PC-9 (cell line): ENCODE measurements around the gene GDPD3. TPM values are rescaled to one million over a fixed set of nuclear protein-coding genes. Genes with fewer than 3 reads are reported as not detected.

Experiments used
- BruUV-seq: library from RNA; stranded (reverse); fragments of 400-500 nt; replicated peaks from 2 replicates; lab custom pipeline; 2021; lab: Mats Ljungman, UMichigan
- CTCF ChIA-PET: fragments of 300-600 bp; sonication (Branson Sonifier 250); formaldehyde crosslinking; loops from one replicate; lab custom pipeline; 2022; ENCODE audit warnings: antibody characterized with exemption; lab: Charles Lee
- POLR2A ChIA-PET: fragments of 300-600 bp; sonication (Branson Sonifier 250); formaldehyde crosslinking; loops from one replicate; lab custom pipeline; 2022; ENCODE audit warnings: antibody characterized with exemption; ENCODE audit not compliant: unreplicated experiment; lab: Charles Lee
- DNase-seq, 2 experiments: peaks; one replicate each; pipeline versions ENCODE4 v3.0.0 to v3.0.0-alpha.2; 2015 to 2022; ENCODE audit warnings: mixed read lengths in 1 of 2
- H2AFZ ChIP-seq: fragments of 200-600 bp; sonication (generic); 2 replicates; pipeline ENCODE4 v1.8.1; 2017; ENCODE audit warnings: antibody characterized with exemption
- H3F3A ChIP-seq: fragments of 200-600 bp; sonication (generic); 2 replicates; pipeline ENCODE4 v1.8.1; 2017; ENCODE audit warnings: antibody characterized with exemption, mild to moderate bottlenecking, low read depth; ENCODE audit not compliant: insufficient read depth
- H3K27ac ChIP-seq: fragments of 200-600 bp; sonication (generic); 2 replicates; pipeline ENCODE4 v1.6.1; 2016; ENCODE audit warnings: mixed run types
- H3K27me3 ChIP-seq: fragments of 200-600 bp; sonication (generic); 2 replicates; pipeline ENCODE4 v1.6.1; 2016; ENCODE audit warnings: low read depth, mixed run types; ENCODE audit not compliant: insufficient read depth
- H3K36me3 ChIP-seq: fragments of 200-600 bp; sonication (generic); 2 replicates; pipeline ENCODE4 v1.6.1; 2016; ENCODE audit warnings: low read depth, mixed run types
- H3K4me1 ChIP-seq: fragments of 200-600 bp; sonication (generic); replicated peaks from 2 replicates; pipeline ENCODE4 v1.6.1; 2016; ENCODE audit warnings: mixed run types; ENCODE audit not compliant: insufficient read depth
- H3K4me2 ChIP-seq: fragments of 200-600 bp; sonication (generic); 2 replicates; pipeline ENCODE4 v1.6.1; 2017; ENCODE audit warnings: mixed run types
- H3K4me3 ChIP-seq: fragments of 200-600 bp; sonication (generic); 2 replicates; pipeline ENCODE4 v1.6.1; 2016; ENCODE audit warnings: mixed run types
- H3K79me2 ChIP-seq: fragments of 200-600 bp; sonication (generic); 2 replicates; pipeline ENCODE4 v1.6.1; 2017; ENCODE audit warnings: low read depth, mixed run types
- H3K9me2 ChIP-seq: fragments of 200-600 bp; sonication (generic); 2 replicates; pipeline ENCODE4 v1.8.1; 2017; ENCODE audit warnings: mild to moderate bottlenecking; ENCODE audit not compliant: insufficient read depth
- H3K9me3 ChIP-seq: fragments of 200-600 bp; sonication (generic); 2 replicates; pipeline ENCODE4 v1.8.1; 2016; ENCODE audit warnings: low read depth; ENCODE audit not compliant: insufficient read depth
- H4K20me1 ChIP-seq: fragments of 200-600 bp; sonication (generic); 2 replicates; pipeline ENCODE4 v1.8.1; 2017; ENCODE audit not compliant: insufficient read depth
- EZH2 ChIP-seq: fragments of 200-600 bp; sonication (generic); IDR thresholded peaks from 2 replicates; pipeline ENCODE4 v1.8.0; 2017; ENCODE audit warnings: antibody characterized with exemption, low read depth
- intact Hi-C: fragments of 100-400 bp; cut with micrococcal nuclease; formaldehyde crosslinking; loops from one replicate; pipeline ENCODE4 v1.10.0; 2022; ENCODE audit not compliant: unreplicated experiment
- total RNA-seq: library from RNA; stranded (reverse); gene quantifications from 2 replicates; pipeline ENCODE4 v1.2.3, GENCODE V29; 2021
- TF ChIP-seq, protein P1 (sequence below): fragments of 200-600 bp; sonication (generic); conservative IDR thresholded peaks from 2 replicates; pipeline ENCODE4 v1.6.1; 2017; ENCODE audit warnings: mixed run types, antibody characterized with exemption, mild to moderate bottlenecking, moderate library complexity

GDPD3 gene
- total RNA-seq, 1 experiment from 2014 or later: 27.5 TPM

DNA sequence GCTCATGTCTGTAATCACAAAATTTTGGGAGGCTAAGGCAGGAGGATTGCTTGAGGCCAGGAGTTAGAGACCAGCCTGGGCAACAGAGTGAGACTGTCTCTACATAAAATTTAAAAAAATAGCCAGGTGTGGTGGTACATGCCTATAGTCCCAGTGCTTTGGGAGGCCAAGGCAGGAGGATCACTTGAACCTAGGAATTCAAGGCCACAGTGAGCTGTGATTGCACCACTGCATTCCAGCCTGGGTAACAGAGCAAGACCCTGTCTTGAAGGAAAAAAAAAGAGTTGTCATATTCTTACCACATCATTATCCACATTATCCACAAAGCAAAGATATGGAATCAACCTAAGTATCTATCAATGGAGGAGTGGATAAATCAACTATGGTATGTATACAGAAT lies 30.7 kb upstream of the GDPD3 start:
- H3K9me2 ChIP-seq: no peaks in the 10 kb centered on the region
- H3K27ac ChIP-seq: no peak overlapping the region
- no peaks in the 10 kb centered on the region for H4K20me1 ChIP-seq
- no peaks in the 10 kb centered on the region for H3K27me3 ChIP-seq
- H3K79me2 ChIP-seq: no peaks in the 10 kb centered on the region
- POLR2A ChIA-PET: no interaction called here
- peaks cover 4% of the 10 kb centered on the region; the same call in 1 of the 2 replicates for H3K9me3 ChIP-seq
- H3F3A ChIP-seq: no peaks in the 10 kb centered on the region; the same call in 1 of the 2 replicates
- no peak overlapping the region for H3K4me2 ChIP-seq
- TF ChIP-seq EZH2: no peak
- TF ChIP-seq, protein P1, sequence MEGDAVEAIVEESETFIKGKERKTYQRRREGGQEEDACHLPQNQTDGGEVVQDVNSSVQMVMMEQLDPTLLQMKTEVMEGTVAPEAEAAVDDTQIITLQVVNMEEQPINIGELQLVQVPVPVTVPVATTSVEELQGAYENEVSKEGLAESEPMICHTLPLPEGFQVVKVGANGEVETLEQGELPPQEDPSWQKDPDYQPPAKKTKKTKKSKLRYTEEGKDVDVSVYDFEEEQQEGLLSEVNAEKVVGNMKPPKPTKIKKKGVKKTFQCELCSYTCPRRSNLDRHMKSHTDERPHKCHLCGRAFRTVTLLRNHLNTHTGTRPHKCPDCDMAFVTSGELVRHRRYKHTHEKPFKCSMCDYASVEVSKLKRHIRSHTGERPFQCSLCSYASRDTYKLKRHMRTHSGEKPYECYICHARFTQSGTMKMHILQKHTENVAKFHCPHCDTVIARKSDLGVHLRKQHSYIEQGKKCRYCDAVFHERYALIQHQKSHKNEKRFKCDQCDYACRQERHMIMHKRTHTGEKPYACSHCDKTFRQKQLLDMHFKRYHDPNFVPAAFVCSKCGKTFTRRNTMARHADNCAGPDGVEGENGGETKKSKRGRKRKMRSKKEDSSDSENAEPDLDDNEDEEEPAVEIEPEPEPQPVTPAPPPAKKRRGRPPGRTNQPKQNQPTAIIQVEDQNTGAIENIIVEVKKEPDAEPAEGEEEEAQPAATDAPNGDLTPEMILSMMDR: no peak
- H3K36me3 ChIP-seq: no peaks in the 10 kb centered on the region
- no peak overlapping the region for H2AFZ ChIP-seq
- no peak for DNase-seq
- no peak overlapping the region for H3K4me3 ChIP-seq
- BruUV-seq: no TSS peak
- no peaks in the 10 kb centered on the region for H3K4me1 ChIP-seq
- intact Hi-C loops: no loop called here
- CTCF ChIA-PET: interaction anchor here (0.7 kb wide), 1 partner anchor 30 kb away, joined by 3 read pairs; no protein-coding TSS in a partner anchor

DNA sequence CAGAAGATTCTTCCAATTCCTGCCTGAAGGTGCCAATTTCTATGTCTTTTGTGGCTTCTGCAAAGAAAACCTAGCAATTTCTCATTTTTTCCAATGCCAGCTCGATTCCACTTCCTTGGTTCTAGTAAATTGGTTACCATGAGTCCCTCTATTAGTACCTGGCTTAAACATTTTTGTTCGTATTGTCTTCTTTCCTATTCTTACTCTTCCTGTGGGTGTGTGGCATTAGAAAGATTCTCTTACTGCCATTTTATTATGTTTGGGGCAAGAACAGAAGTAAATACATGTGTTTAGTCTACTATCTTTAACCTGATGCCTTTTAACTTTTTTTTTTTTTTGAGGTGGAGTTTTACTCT lies 30.0 kb upstream of the GDPD3 start:
- no peaks in the 10 kb centered on the region for H4K20me1 ChIP-seq
- ChIA-PET CTCF (interaction anchor here (0.7 to 1.0 kb wide), 2 partner anchors 29 to 266 kb away, joined by 3 to 4 read pairs; no protein-coding TSS in a partner anchor), POLR2A (interaction anchor here (0.6 to 0.7 kb wide), 2 partner anchors 286 to 301 kb away, joined by 4 read pairs; partner anchors contain the start of gene DCTPP1)
- H3K27ac ChIP-seq: no peak overlapping the region
- DNase-seq: no peak
- H3K9me3 ChIP-seq: no peaks in the 10 kb centered on the region
- H3K4me3 ChIP-seq: no peak overlapping the region
- no peak for TF ChIP-seq EZH2
- TF ChIP-seq, protein P1: no peak
- no peaks in the 10 kb centered on the region for H3K9me2 ChIP-seq
- H3K4me2 ChIP-seq: no peak overlapping the region
- H3F3A ChIP-seq: no peaks in the 10 kb centered on the region; the same call in 1 of the 2 replicates
- no peaks in the 10 kb centered on the region for H3K36me3 ChIP-seq
- H3K4me1 ChIP-seq: no peaks in the 10 kb centered on the region
- H3K79me2 ChIP-seq: no peaks in the 10 kb centered on the region
- H2AFZ ChIP-seq: no peak overlapping the region
- BruUV-seq: no TSS peak
- H3K27me3 ChIP-seq: no peaks in the 10 kb centered on the region
- intact Hi-C loops: no loop called here

DNA sequence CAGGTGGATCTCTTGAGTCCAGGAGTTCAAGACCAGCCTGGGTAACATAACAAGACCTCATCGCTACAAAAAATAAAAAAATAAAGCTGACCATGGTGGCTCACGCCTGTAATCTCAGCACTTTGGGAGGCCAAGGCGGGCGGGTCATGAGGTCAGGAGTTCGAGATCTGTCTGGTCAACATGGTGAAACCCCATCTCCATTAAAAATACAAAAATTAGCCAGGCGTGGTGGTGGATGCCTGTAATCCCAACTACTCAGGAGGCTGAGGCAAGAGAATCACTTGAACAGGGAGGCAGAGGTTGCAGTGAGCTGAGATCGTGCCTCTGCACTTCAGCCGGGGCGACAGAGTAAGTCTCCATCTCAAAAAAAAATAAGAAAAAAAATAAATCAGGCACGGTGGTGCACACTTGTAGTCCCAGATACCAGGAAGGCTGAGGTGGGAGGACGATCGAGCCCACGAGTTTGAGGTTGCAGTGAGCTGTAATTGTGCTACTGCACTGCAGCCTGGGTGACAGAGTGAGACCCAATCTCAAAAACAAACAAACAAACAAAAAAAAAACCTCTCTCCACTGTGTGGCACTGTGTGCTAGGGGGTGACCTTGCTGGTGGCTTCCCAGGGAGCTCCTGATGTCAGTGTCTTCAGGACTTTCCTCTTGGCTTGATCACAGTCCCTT lies 29.5 kb upstream of the GDPD3 start:
- Histone ChIP-seq H3F3A (no peaks in the 10 kb centered on the region; the same call in 1 of the 2 replicates), H3K79me2 (no peaks in the 10 kb centered on the region), H4K20me1 (no peaks in the 10 kb centered on the region), H3K27ac (no peak overlapping the region), H3K27me3 (no peaks in the 10 kb centered on the region), H3K4me1 (no peaks in the 10 kb centered on the region), H2AFZ (no peak overlapping the region), H3K4me3 (no peak overlapping the region), H3K9me3 (no peaks in the 10 kb centered on the region), H3K4me2 (no peak overlapping the region), H3K36me3 (no peaks in the 10 kb centered on the region), H3K9me2 (no peaks in the 10 kb centered on the region)
- CTCF ChIA-PET: interaction anchor here (0.6 to 1.0 kb wide), 4 partner anchors 18 to 501 kb away, joined by 3 to 5 read pairs (median 4); no protein-coding TSS in a partner anchor
- no TSS peak for BruUV-seq
- intact Hi-C loops: no loop called here
- peak; percentile 34 to 58 for DNase-seq
- POLR2A ChIA-PET: interaction anchor here (0.6 to 0.7 kb wide), 2 partner anchors 287 to 301 kb away, joined by 4 read pairs; partner anchors contain the start of gene DCTPP1
- TF ChIP-seq, protein P1: peak; percentile 60
- no peak for TF ChIP-seq EZH2
